Skeletal muscle cell (primary cell): ENCODE measurements around the gene ETS1.
"Not testable (repeated sequence)": the region's sequence is repeated elsewhere in the genome, so short reads cannot be mapped to it uniquely, and the experiment has no call there.

Experiments
- DNase-seq: peaks from one replicate; pipeline ENCODE4 v3.0.0-alpha.2; 2010; ENCODE audit warnings: low read depth
- H3K4me3 ChIP-seq: 2 replicates; pipeline ENCODE4 v1.5.1; 2011; ENCODE audit warnings: low read depth, mild to moderate bottlenecking, control low read depth, low read length, moderate library complexity

Gene ETS1

GRCh38 chr11:128462922-128463321, 124.4 kb downstream of the ETS1 start:
- no peak for DNase-seq
- H3K4me3 ChIP-seq, result no peak overlapping the region

- no peak for DNase-seq
- no peak overlapping the region for H3K4me3 ChIP-seq
Observed at GRCh38 chr11:128462189-128462588, 125.2 kb downstream of the ETS1 start.

- peak; percentile 70 for DNase-seq
- H3K4me3 ChIP-seq, result no peak overlapping the region
Observed at GRCh38 chr11:128458321-128458720, 129.0 kb downstream of the ETS1 start.

GRCh38 chr11:128457874-128458273, 129.5 kb downstream of the ETS1 start:
- no peak for DNase-seq
- no peak overlapping the region for H3K4me3 ChIP-seq

GRCh38 chr11:128456566-128457268, 130.6 kb downstream of the ETS1 start:
- DNase-seq, result no peak
- H3K4me3 ChIP-seq, result no peak overlapping the region

GRCh38 chr11:128455766-128456165, 131.6 kb downstream of the ETS1 start:
- peak; percentile 25 for DNase-seq
- H3K4me3 ChIP-seq, result no peak overlapping the region

GRCh38 chr11:128453444-128454336, 133.7 kb downstream of the ETS1 start:
- peak; percentile 96 for DNase-seq
- H3K4me3 ChIP-seq, result no peak overlapping the region

- H3K4me3 ChIP-seq, result no peak overlapping the region
- peak; percentile 41 for DNase-seq
Observed at GRCh38 chr11:128451652-128452470, 135.5 kb downstream of the ETS1 start.

- no peak for DNase-seq
- H3K4me3 ChIP-seq, result no peak overlapping the region
Observed at GRCh38 chr11:128450882-128451651, 136.3 kb downstream of the ETS1 start.

- not testable (repeated sequence) for DNase-seq, H3K4me3 ChIP-seq
Observed at GRCh38 chr11:128450425-128450824, 136.9 kb downstream of the ETS1 start.

- no peak for DNase-seq
- H3K4me3 ChIP-seq, result no peak overlapping the region
Observed at GRCh38 chr11:128448981-128449713, 138.2 kb downstream of the ETS1 start.

GRCh38 chr11:128448200-128448886, 139.0 kb downstream of the ETS1 start:
- H3K4me3 ChIP-seq, result no peak overlapping the region
- DNase-seq, result no peak

GRCh38 chr11:128447233-128447632, 140.1 kb downstream of the ETS1 start:
- DNase-seq, result no peak
- no peak overlapping the region for H3K4me3 ChIP-seq

GRCh38 chr11:128445921-128446320, 141.4 kb downstream of the ETS1 start:
- H3K4me3 ChIP-seq, DNase-seq: not testable (repeated sequence)

GRCh38 chr11:128437136-128437535, 150.2 kb downstream of the ETS1 start:
- no peak for DNase-seq
- no peak overlapping the region for H3K4me3 ChIP-seq

GRCh38 chr11:128434818-128435217, 152.5 kb downstream of the ETS1 start:
- no peak overlapping the region for H3K4me3 ChIP-seq
- no peak for DNase-seq

- no peak for DNase-seq
- no peak overlapping the region for H3K4me3 ChIP-seq
Observed at GRCh38 chr11:128434411-128434810, 152.9 kb downstream of the ETS1 start.

- no peak overlapping the region for H3K4me3 ChIP-seq
- DNase-seq, result no peak
Observed at GRCh38 chr11:128432926-128433325, 154.4 kb downstream of the ETS1 start.
